Heart right ventricle (tissue), 16 donors: ENCODE results near the gene GRIK4. TPM values are rescaled to one million over a fixed set of nuclear protein-coding genes. Genes with fewer than 3 reads are reported as not detected.

ENCODE experiments used
- ATAC-seq, 8 donors: fragments of 200-7000 bp; cut with Tn5 transposase; one replicate each; pipeline ENCODE4 v1.9.1; 2020; ENCODE audit warnings: mild to moderate bottlenecking in 8 of 8, moderate library complexity in 8 of 8, moderate number of reproducible peaks in 1 of 8
- DNase-seq, 2 donors: peaks; one replicate each; pipeline ENCODE4 v3.0.0-alpha.2; 2020
- H3K27ac ChIP-seq, 10 donors: fragments of 200-600 bp; sonication (generic) in 2 of 10; one replicate each; pipeline versions ENCODE4 v1.5.0 to v1.8.0; 2020 to 2022; ENCODE audit warnings: mild to moderate bottlenecking in 3 of 10
- H3K27me3 ChIP-seq, 7 donors: fragments of 200-600 bp; one replicate each; pipeline ENCODE4 v1.8.0; 2021 to 2022; ENCODE audit warnings: mild to moderate bottlenecking in 2 of 7
- H3K36me3 ChIP-seq, 9 donors: fragments of 200-600 bp; sonication (generic) in 1 of 9; one replicate each; pipeline versions ENCODE4 v1.5.0 to v1.8.0; 2020 to 2022; ENCODE audit warnings: mild to moderate bottlenecking in 2 of 9
- H3K4me1 ChIP-seq, 9 donors: fragments of 200-600 bp; sonication (generic) in 1 of 9; one replicate each; pipeline versions ENCODE4 v1.5.0 to v1.8.0; 2020 to 2022; ENCODE audit warnings: mild to moderate bottlenecking in 4 of 9
- H3K4me3 ChIP-seq, 10 donors: fragments of 200-600 bp; sonication (generic) in 2 of 10; one replicate each; pipeline versions ENCODE4 v1.5.0 to v1.8.0; 2020 to 2022; ENCODE audit warnings: mild to moderate bottlenecking in 7 of 10, moderate library complexity in 2 of 10
- H3K9me3 ChIP-seq, 11 donors: fragments of 200-600 bp in 10 of 11; sonication (generic) in 2 of 11; one replicate each; pipeline versions ENCODE4 v1.5.0 to v1.8.0; 2013 to 2022; ENCODE audit warnings: mild to moderate bottlenecking in 2 of 11, control low read depth in 1 of 11, moderate library complexity in 1 of 11
- WGBS, 2 donors: extraction: QIAGEN DNeasy Blood & Tissue Kit; methylation state at CpG; one replicate each; pipeline ENCODE4 v1.1.7; 2013; ENCODE audit warnings: inconsistent platforms in 1 of 2; 5-methylcytosine and 5-hydroxymethylcytosine counted together
- intact Hi-C, 10 donors: fragments of 100-400 bp; cut with DNase I; formaldehyde crosslinking; loops; one replicate each; pipeline versions ENCODE4 v1.11.1 to v1.14.2; 2022
- polyA plus RNA-seq, 2 donors: library from polyadenylated mRNA; stranded (reverse); fragments of 200-250 nt; gene quantifications; one replicate each; pipeline ENCODE4 v1.2.3, GENCODE V29; 2013
- total RNA-seq, 10 donors: library from RNA; stranded (reverse); fragmentation: NEBNext Ultra II Directional in 3 of 10; extraction: Animal tissue kit (Norgen Biotek cat#: 25700) in 3 of 10; gene quantifications; one replicate each; pipeline versions ENCODE4 v1.2.1 to v1.2.4, GENCODE V29; 2021 to 2023
- TF ChIP-seq, protein P1 (sequence below), 9 donors: fragments of 200-600 bp; sonication (generic) in 2 of 9; IDR thresholded peaks; one replicate each; pipeline versions ENCODE4 v1.5.0 to v1.8.0; 2021 to 2022; ENCODE audit warnings: antibody characterized with exemption in 9 of 9, mild to moderate bottlenecking in 5 of 9, moderate library complexity in 1 of 9
- donor health status: Arrhythmogenic right ventricular cardiomyopathy.
- donor health status: ischemic (EF 13 %, LVEDD 7.1; RV severe dilation, severe dysfunction).
- donor health status: healthy with polysubstance abuse.
- donor health status: DM: no; HTN: yes; CAD: no.
- donor health status: DM: no; HTN: no; CAD: no.
- donor health status: ischemic (EF 25% LVEDD 6.9; RV normal size, moderate dysfunction).
- donor health status: ischemic (EF 25% LVEDD 5.7; RV mildly dilated, moderate dysfunction).
- donor health status: healthy.
- donor health status: DM: yes; HTN: yes; CAD: no.
- donor health status: Ischemic cardiomyopathy.
- donor health status: ischemic (EF 35%, LVEDD 5.7; RV mildly dilated, moderate dysfunction).
- donor health status: nonischemic (EF 11% LVEDD 7.7; RV severe dilation, severe dysfunction).
- donor health status: DM: yes; HTN: yes; CAD: no.
- donor health status: PGD.
- donor health status: ischemic (EF 29% LVEDD 5.4; RV normal size, mild dysfunction).
- donor health status: nonischemic (EF 23%, LVEDD 6.1; RV moderate dilation, normal function).

GRIK4 gene
- total and polyA plus RNA-seq, 12 donors = 0.01 to 0.85 (median 0.37) TPM; not detected in 6

DNA sequence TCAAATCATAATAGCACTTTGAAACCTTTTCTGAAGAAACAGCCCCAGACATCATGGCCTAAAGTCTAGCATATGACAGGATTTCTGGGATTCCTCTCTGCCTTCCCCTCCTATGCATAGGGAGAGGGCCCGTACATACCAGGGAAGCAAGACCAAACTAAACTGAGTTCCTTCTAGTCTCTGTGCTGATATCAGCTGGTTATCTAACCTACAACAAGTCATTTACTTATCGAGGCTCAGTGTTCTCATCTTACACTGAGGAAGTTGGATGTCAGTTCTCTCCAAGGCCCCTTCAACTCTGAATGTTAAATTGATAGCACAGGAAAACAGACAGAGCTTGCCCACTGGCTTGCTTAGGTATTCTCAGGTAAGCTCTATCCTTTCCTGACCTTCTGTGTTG is 17.0 kb upstream of the GRIK4 start:
- 41 to 43% methylated on average over 2 of the region's 2 CpGs for WGBS, 2 donors
- peaks cover 0 to 13% (median 0%) of the 10 kb centered on the region in 9 donors for H3K4me1 ChIP-seq
- H3K27me3 ChIP-seq = no peaks in the 10 kb centered on the region
- H3K9me3 ChIP-seq = no peaks in the 10 kb centered on the region
- H3K4me3 ChIP-seq = no peak overlapping the region
- peaks cover 0 to 24% (median 0%) of the 10 kb centered on the region in 9 donors for H3K36me3 ChIP-seq
- intact Hi-C loops = loop anchor here in 1 of 10 donors (10.0 kb wide), 1 partner anchor 160 kb away; the partner anchor contains the start of gene ARHGEF12
- ATAC-seq (peak in 1 of 8 donors; percentile 14), DNase-seq (no peak)
- TF ChIP-seq, protein P1, sequence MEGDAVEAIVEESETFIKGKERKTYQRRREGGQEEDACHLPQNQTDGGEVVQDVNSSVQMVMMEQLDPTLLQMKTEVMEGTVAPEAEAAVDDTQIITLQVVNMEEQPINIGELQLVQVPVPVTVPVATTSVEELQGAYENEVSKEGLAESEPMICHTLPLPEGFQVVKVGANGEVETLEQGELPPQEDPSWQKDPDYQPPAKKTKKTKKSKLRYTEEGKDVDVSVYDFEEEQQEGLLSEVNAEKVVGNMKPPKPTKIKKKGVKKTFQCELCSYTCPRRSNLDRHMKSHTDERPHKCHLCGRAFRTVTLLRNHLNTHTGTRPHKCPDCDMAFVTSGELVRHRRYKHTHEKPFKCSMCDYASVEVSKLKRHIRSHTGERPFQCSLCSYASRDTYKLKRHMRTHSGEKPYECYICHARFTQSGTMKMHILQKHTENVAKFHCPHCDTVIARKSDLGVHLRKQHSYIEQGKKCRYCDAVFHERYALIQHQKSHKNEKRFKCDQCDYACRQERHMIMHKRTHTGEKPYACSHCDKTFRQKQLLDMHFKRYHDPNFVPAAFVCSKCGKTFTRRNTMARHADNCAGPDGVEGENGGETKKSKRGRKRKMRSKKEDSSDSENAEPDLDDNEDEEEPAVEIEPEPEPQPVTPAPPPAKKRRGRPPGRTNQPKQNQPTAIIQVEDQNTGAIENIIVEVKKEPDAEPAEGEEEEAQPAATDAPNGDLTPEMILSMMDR (IDR thresholded peaks at IDR 0.05) = no peak
- H3K27ac ChIP-seq = no peak overlapping the region

DNA sequence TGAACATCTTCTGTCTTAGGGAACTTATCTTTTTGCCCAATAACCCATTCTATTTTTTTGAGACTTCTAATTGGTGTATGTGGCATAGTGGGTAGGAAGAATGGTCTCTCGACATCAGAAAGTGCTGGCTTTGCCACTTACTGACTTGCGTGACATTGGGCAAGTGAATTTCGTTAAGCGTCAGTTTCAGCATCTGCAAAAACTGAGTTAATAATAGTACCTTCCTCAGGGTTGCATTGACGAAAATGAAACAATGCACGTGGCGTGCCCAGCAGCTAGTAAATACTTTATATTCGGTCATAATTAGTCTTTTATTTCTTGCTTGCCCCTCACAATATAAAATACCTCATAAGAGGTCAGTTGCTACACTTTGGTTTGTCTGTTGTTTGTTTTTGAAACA is 12.5 kb upstream of the GRIK4 start:
- TF ChIP-seq, protein P1 (IDR thresholded peaks at IDR 0.05) = no peak
- 92 to 93% methylated on average over 8 of the region's 8 CpGs for WGBS, 2 donors
- DNase-seq (no peak), ATAC-seq (no peak)
- intact Hi-C loops = loop anchor here in 1 of 10 donors (10.0 kb wide), 1 partner anchor 164 kb away; the partner anchor contains the start of gene ARHGEF12
- peaks cover 0 to 28% (median 5%) of the 10 kb centered on the region in 7 donors for H3K27me3 ChIP-seq
- no peaks in the 10 kb centered on the region for H3K9me3 ChIP-seq
- H3K4me3 ChIP-seq = no peak overlapping the region
- no peak overlapping the region for H3K27ac ChIP-seq
- no peaks in the 10 kb centered on the region for H3K36me3 ChIP-seq
- peaks cover 0 to 20% (median 5%) of the 10 kb centered on the region in 9 donors for H3K4me1 ChIP-seq

GRCh38 chr11:120499859-120500258 is 11.7 kb upstream of the GRIK4 start:
- H3K9me3 ChIP-seq = no peaks in the 10 kb centered on the region
- DNase-seq = no peak

DNA sequence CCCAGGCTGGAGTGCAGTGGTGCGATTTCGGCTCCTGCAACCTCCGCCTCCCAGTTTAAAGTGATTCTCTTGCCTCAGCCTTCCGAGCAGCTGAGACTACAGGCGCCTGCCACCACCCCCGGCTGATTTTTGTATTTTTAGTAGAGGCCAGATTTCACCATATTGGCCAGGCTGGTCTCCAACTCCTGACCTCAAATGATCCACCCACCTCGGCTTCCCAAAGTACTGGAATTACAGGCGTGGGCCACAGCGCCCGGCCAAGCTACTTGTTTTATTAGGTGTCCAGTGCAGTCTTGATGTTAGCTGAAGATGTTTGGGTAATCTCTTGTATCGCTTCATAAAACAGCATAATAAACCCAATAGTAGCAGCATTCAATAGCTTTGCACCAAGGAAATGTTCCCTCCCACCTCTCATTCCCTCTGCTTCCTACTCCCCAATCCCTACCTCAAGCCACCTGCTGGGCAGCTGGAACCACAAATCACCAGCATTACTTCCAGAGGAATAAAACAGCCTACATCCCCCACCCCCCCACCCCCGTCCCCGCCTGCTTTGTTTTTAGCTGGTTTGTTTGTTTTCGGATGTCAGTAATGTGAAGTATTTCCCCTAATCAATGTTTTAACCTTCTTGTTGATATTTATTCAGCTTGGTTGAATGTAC is 11.0 kb upstream of the GRIK4 start:
- no peaks in the 10 kb centered on the region for H3K36me3 ChIP-seq
- H3K4me1 ChIP-seq = peaks cover 0 to 16% (median 3%) of the 10 kb centered on the region in 9 donors
- 57 to 59% methylated on average over 14 of the region's 14 CpGs for WGBS, 2 donors
- no peak for DNase-seq
- peaks cover 0 to 39% (median 16%) of the 10 kb centered on the region in 7 donors for H3K27me3 ChIP-seq
- intact Hi-C loops = no loop called here
- H3K9me3 ChIP-seq = no peaks in the 10 kb centered on the region
- TF ChIP-seq, protein P1 (IDR thresholded peaks at IDR 0.05) = no peak
- H3K4me3 ChIP-seq = no peak overlapping the region
- ATAC-seq = peak in 7 of 8 donors; percentile 25 to 55 (median 43)
- H3K27ac ChIP-seq = no peak overlapping the region

More at GRCh38 chr11:120499859-120500258, 11.7 kb upstream of the GRIK4 start:
- no peak for ATAC-seq
- WGBS, 2 donors = 63 to 74% methylated on average over 5 of the region's 5 CpGs
- Histone ChIP-seq H3K4me3 (no peak overlapping the region), H3K36me3 (no peaks in the 10 kb centered on the region), H3K27ac (no peak overlapping the region), H3K4me1 (peaks cover 0 to 20% (median 5%) of the 10 kb centered on the region in 9 donors), H3K27me3 (peaks cover 0 to 33% (median 9%) of the 10 kb centered on the region in 7 donors)
- intact Hi-C loops = loop anchor here in 1 of 10 donors (10.0 kb wide), 1 partner anchor 165 kb away; the partner anchor contains the start of gene ARHGEF12
- TF ChIP-seq, protein P1 (IDR thresholded peaks at IDR 0.05) = no peak
